SK-N-SH (cell line): ENCODE measurements around the gene APBA3.

Experiments used
- CTCF ChIP-seq: fragments of 200-600 bp; sonication (generic); IDR thresholded peaks from 2 replicates; pipeline ENCODE4 v1.6.1; 2017; ENCODE audit warnings: antibody characterized with exemption, mild to moderate bottlenecking, moderate library complexity
- FOSL2 ChIP-seq: IDR thresholded peaks from 2 replicates; pipeline ENCODE4 v1.4.0; 2012; ENCODE audit warnings: low read depth, mild to moderate bottlenecking, moderate library complexity, borderline replicate concordance
- RCOR1 ChIP-seq: fragments of 150-350 bp; IDR thresholded peaks from 2 replicates; pipeline ENCODE4 v1.6.1; 2017; ENCODE audit warnings: antibody characterized with exemption, low read length
- TAF1 ChIP-seq: IDR thresholded peaks from 2 replicates; pipeline ENCODE4 v1.6.1; 2012; ENCODE audit warnings: low read depth, mild to moderate bottlenecking, low read length, moderate library complexity, borderline replicate concordance
- USF1 ChIP-seq: IDR thresholded peaks from 2 replicates; pipeline ENCODE4 v1.4.0; 2012; ENCODE audit warnings: low read depth, borderline replicate concordance

DNA sequence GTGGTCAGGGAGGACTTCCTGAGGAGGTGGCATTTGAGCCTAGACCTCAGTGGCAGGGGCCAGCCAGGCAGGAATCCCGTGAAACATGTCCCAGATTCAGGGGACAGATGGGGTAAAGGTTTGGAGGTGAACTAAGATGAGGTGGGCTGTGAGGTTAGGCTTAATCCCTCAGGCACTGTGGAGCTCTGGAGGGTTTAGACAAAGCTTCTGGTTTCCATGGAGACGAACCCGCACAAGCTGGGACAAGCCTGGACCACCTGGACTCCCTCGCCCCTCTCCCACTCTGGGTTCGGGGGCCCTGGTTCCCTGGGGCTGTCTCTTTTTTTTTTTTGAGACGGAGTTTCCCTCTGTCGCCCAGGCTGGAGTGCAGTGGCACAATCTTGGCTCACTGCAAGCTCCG is 37.6 kb downstream of the APBA3 start:
- TF ChIP-seq CTCF (no peak), RCOR1 (no peak), USF1 (no peak), FOSL2 (no peak), TAF1 (no peak)
